Neuronal stem cell (in vitro differentiated cells): Measurements from ENCODE around the gene SDCCAG8.
A peak's percentile ranks its signal among the peaks of the same experiment; 100 is the strongest.

ENCODE experiments used
- DNase-seq: peaks from one replicate; pipeline ENCODE4 v3.0.0-alpha.2; 2013; ENCODE audit warnings: low spot score
- H2AFZ ChIP-seq: one replicate; pipeline ENCODE4 v1.6.1; 2013; ENCODE audit warnings: mild to moderate bottlenecking, low read length, inconsistent platforms
- H2AK5ac ChIP-seq: 2 replicates; pipeline ENCODE4 v1.6.1; 2013; ENCODE audit warnings: low read depth, mild to moderate bottlenecking, inconsistent platforms, low read length, moderate library complexity, mixed read lengths
- H2BK120ac ChIP-seq: 2 replicates; pipeline ENCODE4 v1.6.1; 2013; ENCODE audit warnings: low read depth, mild to moderate bottlenecking, inconsistent platforms, low read length, moderate library complexity, mixed read lengths
- H2BK12ac ChIP-seq: one replicate; pipeline ENCODE4 v1.6.1; 2013; ENCODE audit warnings: low read length, inconsistent platforms
- H2BK15ac ChIP-seq: 2 replicates; pipeline ENCODE4 v1.6.1; 2013; ENCODE audit warnings: mild to moderate bottlenecking, low read length, inconsistent platforms, mixed read lengths
- H2BK5ac ChIP-seq: one replicate; pipeline ENCODE4 v1.6.1; 2013; ENCODE audit warnings: inconsistent platforms, mild to moderate bottlenecking, low read length, moderate library complexity
- H3K14ac ChIP-seq: one replicate; pipeline ENCODE4 v1.6.1; 2013; ENCODE audit warnings: low read length, inconsistent platforms
- H3K18ac ChIP-seq: 2 replicates; pipeline ENCODE4 v1.6.1; 2013; ENCODE audit warnings: low read length, inconsistent platforms
- H3K23ac ChIP-seq: 2 replicates; pipeline ENCODE4 v1.6.1; 2013; ENCODE audit warnings: low read depth, mild to moderate bottlenecking, mixed read lengths, low read length, inconsistent platforms; ENCODE audit not compliant: poor library complexity
- H3K27ac ChIP-seq: replicated peaks from 3 replicates; pipeline ENCODE4 v1.5.1; 2013; ENCODE audit warnings: low read length, inconsistent platforms
- H3K27me3 ChIP-seq, 3 experiments: 2 replicates each; pipeline ENCODE4 v1.6.1; 2013; ENCODE audit warnings: low read length in 3 of 3, mild to moderate bottlenecking in 2 of 3, inconsistent platforms in 1 of 3, low read depth in 1 of 3, mixed read lengths in 1 of 3, moderate library complexity in 1 of 3; ENCODE audit not compliant: control insufficient read depth in 3 of 3, insufficient read depth in 3 of 3
- H3K36me3 ChIP-seq, 2 donors: replicated peaks in 1 of 2; 2 replicates each; pipeline ENCODE4 v1.6.1; 2013; ENCODE audit warnings: low read length in 2 of 2; ENCODE audit not compliant: control insufficient read depth in 2 of 2, insufficient read depth in 2 of 2
- H3K4ac ChIP-seq: 2 replicates; pipeline ENCODE4 v1.6.1; 2013; ENCODE audit warnings: inconsistent platforms, mild to moderate bottlenecking, low read length, moderate library complexity
- H3K4me1 ChIP-seq, 2 donors: 1 replicate in 1 of 2; 2 replicates in 1 of 2; pipeline ENCODE4 v1.6.1; 2013; ENCODE audit warnings: low read length in 2 of 2, low read depth in 1 of 2; ENCODE audit not compliant: control insufficient read depth in 2 of 2, insufficient read depth in 1 of 2
- H3K4me2 ChIP-seq: one replicate; pipeline ENCODE4 v1.6.1; 2013; ENCODE audit warnings: mild to moderate bottlenecking, low read length, inconsistent platforms; ENCODE audit not compliant: insufficient read depth, poor library complexity, severe bottlenecking
- H3K4me3 ChIP-seq, 2 donors: 2 replicates each; pipeline ENCODE4 v1.5.1; 2013; ENCODE audit warnings: low read length in 2 of 2, mild to moderate bottlenecking in 2 of 2, inconsistent platforms in 1 of 2, moderate library complexity in 1 of 2
- H3K79me1 ChIP-seq: one replicate; pipeline ENCODE4 v1.6.1; 2013; ENCODE audit warnings: low read depth, mild to moderate bottlenecking, inconsistent platforms, low read length, moderate library complexity
- H3K9ac ChIP-seq: one replicate; pipeline ENCODE4 v1.6.1; 2013; ENCODE audit warnings: mild to moderate bottlenecking, low read depth, low read length, inconsistent platforms; ENCODE audit not compliant: poor library complexity
- H3K9me3 ChIP-seq, 2 donors: replicated peaks in 1 of 2; 2 replicates each; pipeline versions ENCODE3 to v1.6.1; 2013; ENCODE audit warnings: low read length in 2 of 2, mild to moderate bottlenecking in 2 of 2, inconsistent platforms in 1 of 2, low read depth in 1 of 2, mixed read lengths in 1 of 2, moderate library complexity in 1 of 2; ENCODE audit not compliant: control insufficient read depth in 2 of 2, insufficient read depth in 1 of 2
- H4K8ac ChIP-seq: one replicate; pipeline ENCODE4 v1.6.1; 2013; ENCODE audit warnings: low read depth, mild to moderate bottlenecking, inconsistent platforms, low read length, moderate library complexity
- H4K91ac ChIP-seq: one replicate; pipeline ENCODE4 v1.6.1; 2013; ENCODE audit warnings: low read length, low read depth, mild to moderate bottlenecking, inconsistent platforms; ENCODE audit not compliant: poor library complexity
- WGBS, 2 donors: extraction: QIAGEN DNeasy Blood & Tissue Kit; methylation state at CpG; one replicate each; pipeline ENCODE4 v1.1.7; 2013; ENCODE audit warnings: missing lambda C conversion rate in 2 of 2, mixed read lengths in 1 of 2; ENCODE audit not compliant: insufficient read length in 2 of 2, insufficient replicate concordance in 1 of 2; ENCODE audit errors: extremely low coverage in 2 of 2; 5-methylcytosine and 5-hydroxymethylcytosine counted together

Gene SDCCAG8

GRCh38 chr1:243253926-243254232, 2.0 kb upstream of the SDCCAG8 start:
- Histone ChIP-seq H3K4me3 (peak overlapping the region; percentile 70 to 99), H3K79me1 (peaks cover 4% of the 10 kb centered on the region), H3K27me3 (no peaks in the 10 kb centered on the region), H2BK5ac (peak overlapping the region; percentile 98), H3K14ac (no peak overlapping the region), H3K4ac (no peak overlapping the region), H4K8ac (no peak overlapping the region), H2BK120ac (no peak overlapping the region), H3K27ac (peak overlapping the region; percentile 36), H2AFZ (peak overlapping the region; percentile 91), H3K4me2 (peak overlapping the region; percentile 83), H4K91ac (no peak overlapping the region), H3K36me3 (peaks cover 0 to 2% of the 10 kb centered on the region in 2 donors), H2BK12ac (no peak overlapping the region), H3K9ac (no peak overlapping the region), H3K9me3 (peaks cover 0 to 14% of the 10 kb centered on the region in 2 donors), H3K18ac (no peak overlapping the region), H2BK15ac (no peak overlapping the region), H2AK5ac (no peak overlapping the region), H3K4me1 (peaks cover 0 to 4% of the 10 kb centered on the region in 2 donors), H3K23ac (no peak overlapping the region)
- DNase-seq = no peak
- no CpG with 5 or more reads among the region's 4 CpGs for WGBS, 2 donors

GRCh38 chr1:243254233-243254926, 1.5 kb upstream of the SDCCAG8 start:
- peak overlapping the region; percentile 98 for H2BK5ac ChIP-seq
- DNase-seq = peak; percentile 52
- WGBS, 2 donors = no CpG with 5 or more reads among the region's 50 CpGs

GRCh38 chr1:243254927-243255790, 682 bp upstream of the SDCCAG8 start, which contains the start of gene CEP170:
Gene CEP170 (minus strand): TSS chr1:243255281. CDS start chr1:243225280, 30,001 bp downstream.
- Histone ChIP-seq H3K36me3 (peaks cover 0 to 2% of the 10 kb centered on the region in 2 donors), H2AK5ac (peak within 1 kb of the TSS; percentile 81), H3K9me3 (peaks cover 0 to 9% of the 10 kb centered on the region in 2 donors), H2BK15ac (peak within 1 kb of the TSS; percentile 96), H3K79me1 (peaks cover 4% of the 10 kb centered on the region), H4K91ac (no peak within 1 kb of the TSS), H2BK5ac (peak within 1 kb of the TSS; percentile 98), H3K4me1 (peaks cover 0 to 4% of the 10 kb centered on the region in 2 donors), H3K4ac (no peak within 1 kb of the TSS), H3K18ac (peak within 1 kb of the TSS; percentile 100), H2BK12ac (peak within 1 kb of the TSS; percentile 97), H3K9ac (peak within 1 kb of the TSS; percentile 99), H3K23ac (peak within 1 kb of the TSS; percentile 99), H4K8ac (no peak within 1 kb of the TSS), H3K14ac (peak within 1 kb of the TSS; percentile 100), H2BK120ac (peak within 1 kb of the TSS; percentile 91), H2AFZ (peak within 1 kb of the TSS; percentile 91), H3K27me3 (no peaks in the 10 kb centered on the region), H3K4me2 (peak within 1 kb of the TSS; percentile 61), H3K4me3 (peak within 1 kb of the TSS; percentile 70 to 99), H3K27ac (peak within 1 kb of the TSS; percentile 99)
- peak; percentile 100 for DNase-seq
- no CpG with 5 or more reads among the region's 74 CpGs for WGBS, 2 donors

More at GRCh38 chr1:243254233-243254926, 1.5 kb upstream of the SDCCAG8 start:
- no peak overlapping the region for H3K4ac ChIP-seq
- H3K36me3 ChIP-seq = peaks cover 0 to 2% of the 10 kb centered on the region in 2 donors
- peak overlapping the region; percentile 92 for H3K23ac ChIP-seq
- peak overlapping the region; percentile 81 for H2AK5ac ChIP-seq
- H3K4me1 ChIP-seq = peaks cover 0 to 4% of the 10 kb centered on the region in 2 donors
- H3K9me3 ChIP-seq = peaks cover 0 to 11% of the 10 kb centered on the region in 2 donors
- H3K14ac ChIP-seq = peak overlapping the region; percentile 75
- peaks cover 4% of the 10 kb centered on the region for H3K79me1 ChIP-seq
- H4K8ac ChIP-seq = no peak overlapping the region
- peak overlapping the region; percentile 100 for H3K18ac ChIP-seq
- no peak overlapping the region for H2BK12ac ChIP-seq
- H3K9ac ChIP-seq = peak overlapping the region; percentile 99
- H2AFZ ChIP-seq = peak overlapping the region; percentile 91
- peak overlapping the region; percentile 61 for H3K4me2 ChIP-seq
- peak overlapping the region; percentile 70 to 99 for H3K4me3 ChIP-seq
- peak overlapping the region; percentile 99 for H3K27ac ChIP-seq
- H2BK120ac ChIP-seq = no peak overlapping the region
- peak overlapping the region; percentile 96 for H2BK15ac ChIP-seq
- no peaks in the 10 kb centered on the region for H3K27me3 ChIP-seq
- no peak overlapping the region for H4K91ac ChIP-seq

GRCh38 chr1:243256590-243256989, 749 bp downstream of the SDCCAG8 start:
- no peak overlapping the region for H3K27ac ChIP-seq

More at GRCh38 chr1:243256590-243256989, 749 bp downstream of the SDCCAG8 start:
- no peak overlapping the region for H4K91ac ChIP-seq
- no peak for DNase-seq
- H4K8ac ChIP-seq = no peak overlapping the region
- no peak overlapping the region for H3K14ac ChIP-seq
- H2AFZ ChIP-seq = peak overlapping the region; percentile 86
- no peak overlapping the region for H2BK120ac ChIP-seq
- peak overlapping the region in 1 of 2 donors; percentile 70 for H3K4me3 ChIP-seq
- no peak overlapping the region for H2BK12ac ChIP-seq
- no peak overlapping the region for H3K23ac ChIP-seq
- H3K27me3 ChIP-seq = no peaks in the 10 kb centered on the region
- H3K4me1 ChIP-seq = peaks cover 0 to 4% of the 10 kb centered on the region in 2 donors
- no peak overlapping the region for H2BK15ac ChIP-seq
- no peak overlapping the region for H3K4ac ChIP-seq
- no peak overlapping the region for H3K9ac ChIP-seq
- no peak overlapping the region for H2BK5ac ChIP-seq
- peaks cover 4% of the 10 kb centered on the region for H3K79me1 ChIP-seq
- WGBS, 2 donors = no CpG with 5 or more reads among the region's 2 CpGs
- H3K9me3 ChIP-seq = peaks cover 0 to 2% of the 10 kb centered on the region in 2 donors
- H3K18ac ChIP-seq = no peak overlapping the region
- no peaks in the 10 kb centered on the region for H3K36me3 ChIP-seq
- no peak overlapping the region for H3K4me2 ChIP-seq
- H2AK5ac ChIP-seq = no peak overlapping the region
